ENCODE measurements around the gene ARHGAP6.

DNA sequence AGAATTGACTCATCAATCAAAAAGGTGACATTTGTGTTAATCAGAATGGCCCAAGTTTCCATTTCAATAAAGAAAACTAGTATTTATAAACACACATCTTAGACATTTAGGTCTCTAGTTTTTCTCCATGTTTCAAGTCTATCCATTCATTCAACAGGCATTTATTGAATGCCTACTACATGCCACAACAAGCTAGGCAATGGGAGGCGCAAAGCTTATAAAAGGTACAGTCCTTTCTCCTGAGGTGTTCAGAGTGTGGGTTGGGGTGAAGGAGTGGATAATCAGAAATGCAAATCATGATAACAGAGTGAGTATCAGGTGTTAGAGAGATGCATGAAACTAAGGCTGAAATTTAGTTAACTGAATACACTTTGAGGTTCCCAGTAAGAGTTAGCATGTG is 476.6 kb downstream of the ARHGAP6 start:
- no peak for TF ChIP-seq POLR2A (IDR thresholded peaks at IDR 0.05)
- TF ChIP-seq, protein P1, sequence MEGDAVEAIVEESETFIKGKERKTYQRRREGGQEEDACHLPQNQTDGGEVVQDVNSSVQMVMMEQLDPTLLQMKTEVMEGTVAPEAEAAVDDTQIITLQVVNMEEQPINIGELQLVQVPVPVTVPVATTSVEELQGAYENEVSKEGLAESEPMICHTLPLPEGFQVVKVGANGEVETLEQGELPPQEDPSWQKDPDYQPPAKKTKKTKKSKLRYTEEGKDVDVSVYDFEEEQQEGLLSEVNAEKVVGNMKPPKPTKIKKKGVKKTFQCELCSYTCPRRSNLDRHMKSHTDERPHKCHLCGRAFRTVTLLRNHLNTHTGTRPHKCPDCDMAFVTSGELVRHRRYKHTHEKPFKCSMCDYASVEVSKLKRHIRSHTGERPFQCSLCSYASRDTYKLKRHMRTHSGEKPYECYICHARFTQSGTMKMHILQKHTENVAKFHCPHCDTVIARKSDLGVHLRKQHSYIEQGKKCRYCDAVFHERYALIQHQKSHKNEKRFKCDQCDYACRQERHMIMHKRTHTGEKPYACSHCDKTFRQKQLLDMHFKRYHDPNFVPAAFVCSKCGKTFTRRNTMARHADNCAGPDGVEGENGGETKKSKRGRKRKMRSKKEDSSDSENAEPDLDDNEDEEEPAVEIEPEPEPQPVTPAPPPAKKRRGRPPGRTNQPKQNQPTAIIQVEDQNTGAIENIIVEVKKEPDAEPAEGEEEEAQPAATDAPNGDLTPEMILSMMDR (IDR thresholded peaks at IDR 0.05): no peak
- no peak for TF ChIP-seq POLR2AphosphoS5 (IDR thresholded peaks at IDR 0.05)
